T-helper 2 cell treated with Interferon-gamma antibody and Interleukin-4, amounts not matched to agents 5 μg/mL and 100 μg/mL, for 36 hours (primary cell): ENCODE data around the gene KHK.
"Not testable (repeated sequence)": the region's sequence is repeated elsewhere in the genome, so short reads cannot be mapped to it uniquely, and the experiment has no call there.

Experiments
- DNase-seq: peaks from one replicate; pipeline ENCODE4 v3.0.0; 2021; ENCODE audit warnings: low spot score
- H3K27ac Mint-ChIP-seq: one replicate; pipeline ENCODE4 v1.8.0; 2021; ENCODE audit warnings: mild to moderate bottlenecking, mixed read lengths
- H3K27me3 Mint-ChIP-seq: one replicate; pipeline ENCODE4 v1.8.0; 2021; ENCODE audit warnings: low read depth, mixed read lengths
- H3K36me3 Mint-ChIP-seq: one replicate; pipeline ENCODE4 v1.8.0; 2021; ENCODE audit warnings: low read depth, mixed read lengths
- H3K4me1 Mint-ChIP-seq: one replicate; pipeline ENCODE4 v1.8.0; 2021; ENCODE audit warnings: low read depth, mixed read lengths
- H3K4me3 Mint-ChIP-seq: one replicate; pipeline ENCODE4 v1.8.0; 2022; ENCODE audit warnings: mild to moderate bottlenecking, moderate library complexity, mixed read lengths
- H3K9me3 Mint-ChIP-seq: one replicate; pipeline ENCODE4 v1.8.0; 2021; ENCODE audit warnings: mixed read lengths

The KHK gene

DNA sequence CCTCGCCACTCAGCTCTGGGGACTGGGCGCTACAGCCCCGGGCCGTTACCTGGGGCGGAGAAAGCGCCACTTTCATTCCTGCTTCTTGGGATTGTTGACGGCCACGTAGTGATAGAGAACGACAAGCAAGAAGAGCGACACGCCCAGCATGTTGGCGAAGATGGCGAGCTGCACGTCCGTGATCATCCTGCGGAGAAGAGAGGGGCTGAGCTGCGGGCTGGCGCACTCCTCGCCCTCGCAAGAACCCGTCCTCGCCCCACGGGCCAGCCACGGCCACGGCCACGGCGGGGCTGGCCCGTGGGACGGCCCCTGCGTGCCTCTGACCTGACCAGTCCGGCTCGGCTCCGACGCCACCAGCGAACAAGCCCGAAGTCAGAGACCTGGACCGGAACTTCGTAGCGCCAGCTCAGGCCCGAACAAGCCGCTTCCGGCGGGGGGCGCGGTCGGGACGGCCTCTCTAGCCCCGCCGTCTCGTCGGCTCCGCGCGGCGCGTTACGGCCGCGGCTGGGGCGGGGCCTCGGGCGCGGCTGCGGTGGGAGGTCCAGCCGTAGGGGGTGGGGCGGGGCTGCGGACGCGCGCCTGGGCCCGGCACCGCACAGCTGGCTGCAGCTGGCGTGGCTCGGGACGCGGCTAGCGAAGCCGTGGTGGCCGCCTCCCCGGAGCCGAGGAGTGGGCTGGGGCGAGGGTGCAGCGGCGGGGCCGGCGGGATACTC lies 15.1 kb upstream of the KHK start, which contains the start of gene OST4:
OST4 (minus strand) TSS at position 378 of the 713 bp plus-strand sequence.
- peaks cover 34% of the 10 kb centered on the region for H3K36me3 Mint-ChIP-seq
- H3K9me3 Mint-ChIP-seq = no peaks in the 10 kb centered on the region
- H3K4me3 Mint-ChIP-seq = peak within 1 kb of the TSS; percentile 98
- peak; percentile 94 for DNase-seq
- peak within 1 kb of the TSS; percentile 94 for H3K27ac Mint-ChIP-seq
- peaks cover 64% of the 10 kb centered on the region for H3K4me1 Mint-ChIP-seq
- peaks cover 2% of the 10 kb centered on the region for H3K27me3 Mint-ChIP-seq

DNA sequence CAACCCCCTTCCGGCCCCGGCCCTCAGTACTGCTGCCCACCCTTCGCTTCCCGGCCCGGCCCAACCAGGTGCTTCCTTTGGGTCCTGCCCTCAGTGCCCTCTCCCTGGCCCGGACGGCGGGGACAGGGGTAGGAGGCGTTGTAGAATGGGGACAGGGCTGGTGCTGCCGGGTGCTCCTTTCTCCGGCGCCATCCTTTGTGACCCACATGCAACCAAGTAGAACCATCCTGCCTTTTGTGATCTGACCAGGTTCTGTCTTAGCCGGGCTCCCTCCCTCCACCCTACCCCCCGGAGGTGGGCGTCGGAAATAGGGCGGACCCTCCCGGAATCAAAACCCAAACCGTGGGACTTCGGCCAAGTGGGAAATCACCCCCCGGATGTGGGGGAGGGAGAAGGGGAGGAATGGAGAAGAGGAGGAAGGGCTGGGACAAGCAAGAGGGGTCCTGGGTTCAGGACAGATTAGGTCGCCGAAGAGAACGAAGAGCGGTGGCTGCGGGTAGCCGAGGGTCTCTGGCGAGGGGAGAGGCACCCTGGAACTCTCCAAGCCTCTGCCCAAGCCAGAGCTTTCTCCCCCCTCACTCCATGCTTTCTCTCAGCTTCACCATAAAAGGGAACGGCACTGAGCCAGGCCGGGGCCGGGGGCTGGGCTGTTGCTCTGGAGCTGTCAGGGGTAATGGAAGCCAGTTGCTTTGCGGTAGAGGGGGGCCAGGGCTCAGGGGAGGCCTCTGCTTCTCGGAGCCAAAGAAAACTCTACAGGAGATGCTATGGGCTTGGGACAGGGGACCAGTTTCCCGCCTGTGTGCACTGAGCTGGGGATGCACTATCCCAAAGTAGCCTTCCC lies 14.4 kb upstream of the KHK start:
- H3K27me3 Mint-ChIP-seq = peaks cover 2% of the 10 kb centered on the region
- peaks cover 70% of the 10 kb centered on the region for H3K4me1 Mint-ChIP-seq
- peaks cover 34% of the 10 kb centered on the region for H3K36me3 Mint-ChIP-seq
- peak overlapping the region; percentile 90 for H3K4me3 Mint-ChIP-seq
- peak overlapping the region; percentile 81 for H3K27ac Mint-ChIP-seq
- peak; percentile 49 for DNase-seq
- no peaks in the 10 kb centered on the region for H3K9me3 Mint-ChIP-seq

GRCh38 chr2:27072920-27073319 lies 13.7 kb upstream of the KHK start:
- Mint-ChIP-seq H3K36me3 (peaks cover 30% of the 10 kb centered on the region), H3K4me3 (peak overlapping the region; percentile 90), H3K27ac (peak overlapping the region; percentile 81), H3K27me3 (peaks cover 2% of the 10 kb centered on the region), H3K4me1 (peaks cover 70% of the 10 kb centered on the region), H3K9me3 (no peaks in the 10 kb centered on the region)
- DNase-seq = no peak

DNA sequence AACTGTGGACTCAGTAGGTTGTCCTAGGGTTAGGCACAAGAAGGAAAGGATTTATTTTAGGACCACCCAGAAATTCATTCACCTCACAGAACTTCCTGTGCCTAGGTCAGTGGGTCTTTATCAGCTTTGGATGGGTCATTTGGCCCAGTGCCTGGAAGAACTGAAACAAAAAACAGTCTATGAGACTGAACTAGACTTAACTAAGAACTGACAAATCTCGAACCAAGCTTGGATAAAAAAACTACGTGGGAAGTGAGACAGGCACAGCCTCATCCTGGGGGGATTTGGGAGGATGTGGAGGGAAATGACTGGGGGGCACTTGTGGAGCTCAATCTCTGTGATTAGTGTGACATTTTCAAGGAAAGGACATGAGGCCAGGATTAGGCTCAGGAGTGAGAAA lies 12.8 kb upstream of the KHK start:
- Mint-ChIP-seq H3K27ac (peak overlapping the region; percentile 2), H3K9me3 (no peaks in the 10 kb centered on the region), H3K27me3 (peaks cover 2% of the 10 kb centered on the region), H3K4me3 (no peak overlapping the region), H3K4me1 (peaks cover 63% of the 10 kb centered on the region), H3K36me3 (peaks cover 22% of the 10 kb centered on the region)
- DNase-seq = no peak

DNA sequence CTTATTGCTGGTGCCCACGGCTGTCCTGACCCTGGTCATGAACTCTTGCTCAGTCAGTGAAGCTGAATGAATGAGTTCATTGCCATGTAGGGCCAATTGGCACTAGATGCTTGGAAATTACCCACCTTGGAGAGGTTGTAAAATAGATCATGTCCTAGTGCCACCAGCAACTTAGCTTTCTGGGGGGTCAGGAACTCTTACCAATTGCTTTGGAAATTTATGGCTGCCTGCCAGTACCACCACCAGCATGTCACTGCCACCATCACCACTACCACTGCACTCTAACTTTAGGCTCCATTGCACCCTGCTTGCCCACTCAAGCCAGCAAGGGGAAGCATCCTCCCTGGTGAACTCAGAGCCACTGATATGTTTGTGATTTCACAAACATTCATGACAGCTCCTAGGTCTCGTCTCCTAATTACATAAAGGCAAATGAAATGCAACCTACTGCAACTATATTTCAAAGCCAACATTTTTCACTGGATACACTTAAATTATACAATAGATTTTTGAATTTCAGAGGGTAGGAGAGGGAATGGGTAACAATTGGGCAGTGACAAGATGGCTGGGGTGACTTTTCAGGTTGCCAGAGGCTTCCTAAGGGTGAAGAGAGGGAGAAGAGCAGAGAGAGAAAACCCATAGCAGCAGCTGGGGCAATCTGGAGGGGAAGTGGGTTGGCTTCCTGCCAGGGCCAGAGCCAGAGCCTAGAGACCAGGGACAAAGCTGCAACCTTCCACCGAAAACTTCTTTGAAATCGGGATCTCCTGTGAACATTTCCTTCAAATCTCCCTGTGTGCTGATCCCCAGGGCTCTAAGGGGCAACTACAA lies 11.6 kb upstream of the KHK start:
- DNase-seq = no peak
- H3K36me3 Mint-ChIP-seq = peaks cover 11% of the 10 kb centered on the region
- H3K27me3 Mint-ChIP-seq = peaks cover 2% of the 10 kb centered on the region
- H3K4me1 Mint-ChIP-seq = peaks cover 52% of the 10 kb centered on the region
- peak overlapping the region; percentile 82 for H3K27ac Mint-ChIP-seq
- H3K9me3 Mint-ChIP-seq = no peaks in the 10 kb centered on the region
- H3K4me3 Mint-ChIP-seq = peak overlapping the region; percentile 51

- not testable (repeated sequence) for DNase-seq, H3K9me3 Mint-ChIP-seq, H3K36me3 Mint-ChIP-seq, H3K27me3 Mint-ChIP-seq
- peaks cover 52% of the 10 kb centered on the region for H3K4me1 Mint-ChIP-seq
- H3K27ac Mint-ChIP-seq = peak overlapping the region; percentile 82
- peak overlapping the region; percentile 51 for H3K4me3 Mint-ChIP-seq
These were observed 11.1 kb upstream of the KHK start for GRCh38 chr2:27075566-27075871.

GRCh38 chr2:27076323-27076722 lies 10.2 kb upstream of the KHK start:
- DNase-seq = no peak
- peak overlapping the region; percentile 22 for H3K4me3 Mint-ChIP-seq

GRCh38 chr2:27077231-27077630 lies 9.3 kb upstream of the KHK start:
- Mint-ChIP-seq H3K27me3 (peaks cover 2% of the 10 kb centered on the region), H3K27ac (peak overlapping the region; percentile 28), H3K36me3 (peaks cover 2% of the 10 kb centered on the region), H3K9me3 (no peaks in the 10 kb centered on the region), H3K4me3 (no peak overlapping the region), H3K4me1 (peaks cover 56% of the 10 kb centered on the region)
- no peak for DNase-seq

More at GRCh38 chr2:27076323-27076722, 10.2 kb upstream of the KHK start:
- Mint-ChIP-seq H3K9me3 (no peaks in the 10 kb centered on the region), H3K27ac (peak overlapping the region; percentile 73), H3K27me3 (peaks cover 2% of the 10 kb centered on the region), H3K36me3 (peaks cover under 1% of the 10 kb centered on the region), H3K4me1 (peaks cover 54% of the 10 kb centered on the region)

DNA sequence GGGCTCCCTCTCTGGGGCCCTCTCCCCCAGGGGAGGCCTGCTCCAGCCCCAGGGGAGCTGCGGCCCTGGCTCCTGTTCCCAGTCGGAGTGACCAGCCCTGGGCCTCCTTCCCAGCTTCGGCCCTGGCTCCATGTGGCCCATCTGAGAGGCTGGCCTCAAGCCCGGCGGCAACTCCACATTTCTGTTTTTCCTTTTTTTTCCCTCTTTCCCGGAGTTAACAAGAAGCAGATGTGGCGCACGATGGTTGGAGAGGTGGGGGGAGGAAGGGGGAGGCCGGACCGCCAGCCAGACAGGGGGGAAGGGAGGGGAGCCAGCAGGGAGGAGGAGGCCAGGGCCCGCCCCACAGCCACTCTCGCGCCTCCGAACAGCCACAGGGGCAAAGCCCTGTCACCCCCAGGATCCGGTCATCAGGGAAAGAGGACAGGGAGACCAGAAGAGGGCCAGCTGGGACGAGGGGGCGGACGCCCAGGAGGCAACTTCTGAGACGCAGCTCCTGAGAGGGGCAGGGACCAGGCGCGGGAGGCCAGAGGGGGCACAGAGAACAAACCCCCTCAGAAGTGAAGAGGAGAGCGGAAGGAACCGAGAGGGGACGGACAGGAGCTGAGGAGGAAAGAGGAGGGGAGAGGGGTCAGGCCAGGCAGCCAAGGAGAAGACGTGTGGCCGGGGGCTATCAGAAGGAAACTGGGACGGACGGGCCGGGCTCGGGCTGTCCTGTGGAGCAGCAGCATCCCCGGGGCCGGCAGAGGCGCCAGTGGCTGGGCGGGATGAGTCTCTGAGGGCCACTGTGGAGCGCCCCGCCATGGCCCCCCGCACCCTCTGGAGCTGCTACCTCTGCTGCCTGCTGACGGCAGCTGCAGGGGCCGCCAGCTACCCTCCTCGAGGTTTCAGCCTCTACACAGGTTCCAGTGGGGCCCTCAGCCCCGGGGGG lies 8.0 kb upstream of the KHK start, which contains the start of gene EMILIN1:
EMILIN1 (plus strand) TSS at position 349 of the 928 bp plus-strand sequence; CDS start at position 800, 451 bp downstream.
- Mint-ChIP-seq H3K27ac (peak within 1 kb of the TSS; percentile 28), H3K4me3 (no peak within 1 kb of the TSS), H3K9me3 (no peaks in the 10 kb centered on the region), H3K27me3 (peaks cover 2% of the 10 kb centered on the region), H3K4me1 (peaks cover 47% of the 10 kb centered on the region), H3K36me3 (peaks cover 2% of the 10 kb centered on the region)
- DNase-seq = no peak

- Mint-ChIP-seq H3K36me3 (peaks cover 2% of the 10 kb centered on the region), H3K9me3 (no peaks in the 10 kb centered on the region), H3K27ac (peak overlapping the region; percentile 29), H3K4me1 (peaks cover 47% of the 10 kb centered on the region), H3K4me3 (no peak overlapping the region), H3K27me3 (peaks cover 2% of the 10 kb centered on the region)
- no peak for DNase-seq
These were observed 7.1 kb upstream of the KHK start for GRCh38 chr2:27079233-27080139.

GRCh38 chr2:27080140-27080469 lies 6.5 kb upstream of the KHK start:
- DNase-seq = no peak
- peaks cover 2% of the 10 kb centered on the region for H3K27me3 Mint-ChIP-seq
- H3K4me3 Mint-ChIP-seq = no peak overlapping the region
- H3K27ac Mint-ChIP-seq = peak overlapping the region; percentile 29
- H3K36me3 Mint-ChIP-seq = peaks cover 2% of the 10 kb centered on the region
- H3K4me1 Mint-ChIP-seq = peaks cover 45% of the 10 kb centered on the region
- H3K9me3 Mint-ChIP-seq = no peaks in the 10 kb centered on the region

DNA sequence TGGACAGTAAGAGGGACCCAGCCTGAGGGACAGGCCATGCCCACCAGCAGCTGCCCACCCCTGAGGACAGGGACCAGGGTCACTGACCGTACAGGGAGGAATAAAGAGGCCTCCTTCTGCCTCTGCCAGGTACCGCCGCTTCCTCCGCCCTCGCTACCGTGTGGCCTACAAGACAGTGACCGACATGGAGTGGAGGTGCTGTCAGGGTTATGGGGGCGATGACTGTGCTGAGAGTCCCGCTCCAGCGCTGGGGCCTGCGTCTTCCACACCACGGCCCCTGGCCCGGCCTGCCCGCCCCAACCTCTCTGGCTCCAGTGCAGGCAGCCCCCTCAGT lies 6.0 kb upstream of the KHK start:
- peaks cover 45% of the 10 kb centered on the region for H3K4me1 Mint-ChIP-seq
- peaks cover 2% of the 10 kb centered on the region for H3K36me3 Mint-ChIP-seq
- peak overlapping the region; percentile 98 for H3K27ac Mint-ChIP-seq
- peaks cover 2% of the 10 kb centered on the region for H3K27me3 Mint-ChIP-seq
- H3K9me3 Mint-ChIP-seq = no peaks in the 10 kb centered on the region
- DNase-seq = no peak
- H3K4me3 Mint-ChIP-seq = peak overlapping the region; percentile 86
